ENCODE results near the gene PTPRN2. TPM values are rescaled to one million over a fixed set of nuclear protein-coding genes. Genes with fewer than 3 reads are reported as not detected.

The PTPRN2 gene
- total RNA-seq, 1 experiment from 2014 or later, result 1.1 TPM

DNA sequence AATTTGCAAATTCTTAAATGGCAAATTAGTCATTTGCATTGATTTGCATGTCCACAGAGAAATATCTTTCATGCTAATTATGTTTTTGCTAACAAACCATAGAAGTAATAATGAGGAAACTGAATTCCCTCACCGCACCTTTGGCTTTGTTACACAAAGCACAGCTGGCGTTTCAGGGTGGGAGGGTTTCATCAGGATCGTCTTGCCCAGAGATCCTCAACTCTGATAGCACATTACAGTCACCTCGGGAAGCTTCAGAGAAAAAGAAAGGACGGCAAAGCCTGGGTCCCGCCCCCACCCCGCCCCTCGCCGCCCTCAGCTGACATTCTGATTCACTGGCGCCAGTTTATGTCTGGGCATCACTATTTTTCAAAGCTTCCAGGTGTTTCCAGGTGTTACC lies 119.4 kb downstream of the PTPRN2 start:
- H3K4me3 ChIP-seq (ENCODE audit: low read depth in 2 of 2, low read length in 2 of 2), result no peak overlapping the region
- BruUV-seq (replicated peaks), result no TSS peak
- DNase-seq (ENCODE audit: low read depth, low spot score) (no peak), ATAC-seq (no peak)
- TF ChIP-seq, protein P1, sequence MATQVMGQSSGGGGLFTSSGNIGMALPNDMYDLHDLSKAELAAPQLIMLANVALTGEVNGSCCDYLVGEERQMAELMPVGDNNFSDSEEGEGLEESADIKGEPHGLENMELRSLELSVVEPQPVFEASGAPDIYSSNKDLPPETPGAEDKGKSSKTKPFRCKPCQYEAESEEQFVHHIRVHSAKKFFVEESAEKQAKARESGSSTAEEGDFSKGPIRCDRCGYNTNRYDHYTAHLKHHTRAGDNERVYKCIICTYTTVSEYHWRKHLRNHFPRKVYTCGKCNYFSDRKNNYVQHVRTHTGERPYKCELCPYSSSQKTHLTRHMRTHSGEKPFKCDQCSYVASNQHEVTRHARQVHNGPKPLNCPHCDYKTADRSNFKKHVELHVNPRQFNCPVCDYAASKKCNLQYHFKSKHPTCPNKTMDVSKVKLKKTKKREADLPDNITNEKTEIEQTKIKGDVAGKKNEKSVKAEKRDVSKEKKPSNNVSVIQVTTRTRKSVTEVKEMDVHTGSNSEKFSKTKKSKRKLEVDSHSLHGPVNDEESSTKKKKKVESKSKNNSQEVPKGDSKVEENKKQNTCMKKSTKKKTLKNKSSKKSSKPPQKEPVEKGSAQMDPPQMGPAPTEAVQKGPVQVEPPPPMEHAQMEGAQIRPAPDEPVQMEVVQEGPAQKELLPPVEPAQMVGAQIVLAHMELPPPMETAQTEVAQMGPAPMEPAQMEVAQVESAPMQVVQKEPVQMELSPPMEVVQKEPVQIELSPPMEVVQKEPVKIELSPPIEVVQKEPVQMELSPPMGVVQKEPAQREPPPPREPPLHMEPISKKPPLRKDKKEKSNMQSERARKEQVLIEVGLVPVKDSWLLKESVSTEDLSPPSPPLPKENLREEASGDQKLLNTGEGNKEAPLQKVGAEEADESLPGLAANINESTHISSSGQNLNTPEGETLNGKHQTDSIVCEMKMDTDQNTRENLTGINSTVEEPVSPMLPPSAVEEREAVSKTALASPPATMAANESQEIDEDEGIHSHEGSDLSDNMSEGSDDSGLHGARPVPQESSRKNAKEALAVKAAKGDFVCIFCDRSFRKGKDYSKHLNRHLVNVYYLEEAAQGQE (IDR thresholded peaks at IDR 0.05; ENCODE audit: insufficient read depth in 1 of 2, low read depth in 2 of 2, low read length in 1 of 2), result no peak
- TF ChIP-seq SIN3A (IDR thresholded peaks at IDR 0.05; ENCODE audit: borderline replicate concordance, insufficient read depth, low read depth, low read length) (no peak), TCF7L2 (IDR thresholded peaks at IDR 0.05; ENCODE audit: low read depth, low read length) (no peak), CTCF (IDR thresholded peaks at IDR 0.05) (no peak), POLR2AphosphoS5 (IDR thresholded peaks at IDR 0.05; ENCODE audit: low read depth, low read length) (no peak)
- intact Hi-C loops (cut with micrococcal nuclease; ENCODE audit: unreplicated experiment), result no loop called here
- in situ Hi-C loops (cut with HindIII; ENCODE audit: low pct_unique_long_range_greater_than_20kb, low sequenced_read_pairs), result no loop called here
- peaks cover 2% of the 10 kb centered on the region for H3K27me3 ChIP-seq (ENCODE audit: control insufficient read depth, insufficient read depth, low read length)
- ChIA-PET CTCF (no interaction called here), POLR2A (no interaction called here)
- no peaks in the 10 kb centered on the region for H3K4me1 ChIP-seq (ENCODE audit: control insufficient read depth, insufficient read depth, low read length)
- no peaks in the 10 kb centered on the region for H3K9me3 ChIP-seq (ENCODE audit: control insufficient read depth, insufficient read depth, low read depth, low read length)
- H3K36me3 ChIP-seq (ENCODE audit: control insufficient read depth, insufficient read depth, low read length), result no peaks in the 10 kb centered on the region
- no peak overlapping the region for H3K27ac ChIP-seq (ENCODE audit: low read length)

DNA sequence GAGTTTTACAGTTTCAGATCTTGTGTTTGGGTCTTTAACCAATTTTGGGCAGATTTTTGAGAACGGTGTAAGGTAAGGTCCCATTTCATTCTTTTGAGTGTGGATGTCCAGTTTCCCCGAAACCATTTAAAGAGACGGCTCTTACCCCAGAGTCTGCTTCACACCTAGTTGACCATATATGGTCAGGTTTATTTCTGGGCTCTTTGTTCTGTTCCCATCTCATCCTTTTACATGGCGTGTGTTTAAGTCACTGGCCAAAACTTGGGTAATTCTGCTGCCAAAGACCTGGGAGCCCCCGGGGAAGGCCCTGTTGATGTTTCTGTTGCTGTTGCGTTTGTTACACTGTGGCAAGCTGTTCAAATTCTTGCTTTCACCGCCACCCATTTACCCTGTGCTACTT lies 120.1 kb downstream of the PTPRN2 start:
- Histone ChIP-seq H3K27ac (ENCODE audit: low read length) (no peak overlapping the region), H3K36me3 (ENCODE audit: control insufficient read depth, insufficient read depth, low read length) (no peaks in the 10 kb centered on the region), H3K27me3 (ENCODE audit: control insufficient read depth, insufficient read depth, low read length) (peaks cover 2% of the 10 kb centered on the region), H3K4me1 (ENCODE audit: control insufficient read depth, insufficient read depth, low read length) (no peaks in the 10 kb centered on the region), H3K9me3 (ENCODE audit: control insufficient read depth, insufficient read depth, low read depth, low read length) (no peaks in the 10 kb centered on the region), H3K4me3 (ENCODE audit: low read depth in 2 of 2, low read length in 2 of 2) (no peak overlapping the region)
- in situ Hi-C loops (cut with HindIII; ENCODE audit: low pct_unique_long_range_greater_than_20kb, low sequenced_read_pairs) (no loop called here), intact Hi-C loops (cut with micrococcal nuclease; ENCODE audit: unreplicated experiment) (no loop called here)
- BruUV-seq (replicated peaks), result no TSS peak
- no peak for ATAC-seq
- DNase-seq (ENCODE audit: low read depth, low spot score), result no peak
- ChIA-PET CTCF (no interaction called here), POLR2A (no interaction called here)
- TF ChIP-seq POLR2AphosphoS5 (IDR thresholded peaks at IDR 0.05; ENCODE audit: low read depth, low read length), result no peak

- no peak for DNase-seq (ENCODE audit: low read depth, low spot score)
- TF ChIP-seq, protein P1 (IDR thresholded peaks at IDR 0.05; ENCODE audit: insufficient read depth in 1 of 2, low read depth in 2 of 2, low read length in 1 of 2), result no peak
- TF ChIP-seq POLR2AphosphoS5 (IDR thresholded peaks at IDR 0.05; ENCODE audit: low read depth, low read length) (no peak), SIN3A (IDR thresholded peaks at IDR 0.05; ENCODE audit: borderline replicate concordance, insufficient read depth, low read depth, low read length) (no peak), TCF7L2 (IDR thresholded peaks at IDR 0.05; ENCODE audit: low read depth, low read length) (no peak), CTCF (IDR thresholded peaks at IDR 0.05) (no peak)
- CTCF ChIA-PET, result no interaction called here
- BruUV-seq (replicated peaks), result no TSS peak
- ATAC-seq, result no peak
- H3K27me3 ChIP-seq (ENCODE audit: control insufficient read depth, insufficient read depth, low read length), result peaks cover 2% of the 10 kb centered on the region
- H3K27ac ChIP-seq (ENCODE audit: low read length), result no peak overlapping the region
- no peaks in the 10 kb centered on the region for H3K36me3 ChIP-seq (ENCODE audit: control insufficient read depth, insufficient read depth, low read length)
- H3K4me1 ChIP-seq (ENCODE audit: control insufficient read depth, insufficient read depth, low read length), result no peaks in the 10 kb centered on the region
- H3K4me3 ChIP-seq (ENCODE audit: low read depth in 2 of 2, low read length in 2 of 2), result no peak overlapping the region
- in situ Hi-C loops (cut with HindIII; ENCODE audit: low pct_unique_long_range_greater_than_20kb, low sequenced_read_pairs), result no loop called here
- H3K9me3 ChIP-seq (ENCODE audit: control insufficient read depth, insufficient read depth, low read depth, low read length), result no peaks in the 10 kb centered on the region
- intact Hi-C loops (cut with micrococcal nuclease; ENCODE audit: unreplicated experiment), result no loop called here
- POLR2A ChIA-PET, result no interaction called here
Observed at GRCh38 chr7:158463317-158463716, 124.3 kb downstream of the PTPRN2 start.
